ENCODE results near the gene RBM10.
"Not testable (repeated sequence)": the region's sequence is repeated elsewhere in the genome, so short reads cannot be mapped to it uniquely, and the experiment has no call there.

GRCh38 chrX:47116551-47117110 lies 28.4 kb upstream of the RBM10 start:
- TF ChIP-seq EP300 (IDR thresholded peaks at IDR 0.05; ENCODE audit: low read length); FOS (IDR thresholded peaks at IDR 0.05; ENCODE audit: extremely low read depth, insufficient read length); MAX (CRISPR knock-in tag; IDR thresholded peaks at IDR 0.05); CREB1 (IDR thresholded peaks at IDR 0.05); CREB1 (CRISPR knock-in tag; IDR thresholded peaks at IDR 0.05): not testable (repeated sequence)
